SIG-M5 treated with dmso at 0.1 percent for 504 hours (cell line): ENCODE measurements around the gene IRF3.
"Not testable (repeated sequence)": the region's sequence is repeated elsewhere in the genome, so short reads cannot be mapped to it uniquely, and the experiment has no call there.

ENCODE experiments used
- DNase-seq: peaks from one replicate; lab custom pipeline; 2025; ENCODE audit not compliant: unreplicated experiment; lab: John Stamatoyannopoulos, UW

IRF3 gene

DNA sequence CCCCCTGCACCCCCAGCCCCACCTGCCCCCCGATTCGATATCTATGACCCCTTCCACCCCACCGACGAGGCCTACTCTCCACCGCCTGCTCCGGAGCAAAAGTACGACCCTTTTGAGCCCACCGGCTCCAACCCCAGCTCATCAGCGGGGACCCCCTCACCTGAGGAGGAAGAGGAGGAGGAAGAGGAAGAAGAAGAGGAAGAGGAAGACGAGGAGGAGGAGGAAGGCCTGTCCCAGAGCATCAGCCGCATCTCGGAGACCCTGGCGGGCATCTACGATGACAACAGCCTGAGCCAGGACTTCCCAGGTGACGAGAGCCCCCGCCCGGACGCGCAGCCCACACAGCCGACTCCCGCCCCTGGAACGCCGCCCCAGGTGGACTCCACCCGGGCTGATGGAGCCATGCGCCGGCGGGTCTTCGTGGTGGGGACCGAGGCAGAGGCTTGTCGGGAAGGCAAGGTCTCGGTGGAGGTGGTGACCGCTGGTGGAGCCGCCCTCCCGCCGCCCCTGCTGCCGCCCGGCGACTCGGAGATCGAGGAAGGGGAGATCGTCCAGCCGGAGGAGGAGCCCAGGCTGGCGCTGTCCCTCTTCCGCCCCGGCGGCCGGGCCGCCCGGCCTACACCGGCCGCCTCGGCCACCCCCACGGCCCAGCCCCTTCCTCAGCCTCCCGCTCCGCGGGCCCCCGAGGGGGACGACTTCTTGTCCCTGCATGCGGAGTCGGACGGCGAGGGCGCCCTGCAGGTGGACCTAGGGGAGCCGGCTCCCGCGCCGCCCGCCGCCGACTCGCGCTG lies 14.4 kb downstream of the IRF3 start:
- no peak for DNase-seq

- no peak for DNase-seq
Observed at GRCh38 chr19:49646586-49646985, 19.1 kb downstream of the IRF3 start.

- DNase-seq, result no peak
Observed at GRCh38 chr19:49645995-49646394, 19.7 kb downstream of the IRF3 start.

GRCh38 chr19:49645592-49645991 lies 20.1 kb downstream of the IRF3 start:
- DNase-seq, result no peak

GRCh38 chr19:49643466-49643865 lies 22.2 kb downstream of the IRF3 start:
- no peak for DNase-seq

- no peak for DNase-seq
Observed at GRCh38 chr19:49642492-49643035, 23.1 kb downstream of the IRF3 start.

- peak; percentile 98 for DNase-seq
Observed at GRCh38 chr19:49641688-49642491, 23.8 kb downstream of the IRF3 start, which contains the start of gene SCAF1. Gene SCAF1 (plus strand): TSS chr19:49642209. CDS start chr19:49645027, 2,818 bp downstream.

DNA sequence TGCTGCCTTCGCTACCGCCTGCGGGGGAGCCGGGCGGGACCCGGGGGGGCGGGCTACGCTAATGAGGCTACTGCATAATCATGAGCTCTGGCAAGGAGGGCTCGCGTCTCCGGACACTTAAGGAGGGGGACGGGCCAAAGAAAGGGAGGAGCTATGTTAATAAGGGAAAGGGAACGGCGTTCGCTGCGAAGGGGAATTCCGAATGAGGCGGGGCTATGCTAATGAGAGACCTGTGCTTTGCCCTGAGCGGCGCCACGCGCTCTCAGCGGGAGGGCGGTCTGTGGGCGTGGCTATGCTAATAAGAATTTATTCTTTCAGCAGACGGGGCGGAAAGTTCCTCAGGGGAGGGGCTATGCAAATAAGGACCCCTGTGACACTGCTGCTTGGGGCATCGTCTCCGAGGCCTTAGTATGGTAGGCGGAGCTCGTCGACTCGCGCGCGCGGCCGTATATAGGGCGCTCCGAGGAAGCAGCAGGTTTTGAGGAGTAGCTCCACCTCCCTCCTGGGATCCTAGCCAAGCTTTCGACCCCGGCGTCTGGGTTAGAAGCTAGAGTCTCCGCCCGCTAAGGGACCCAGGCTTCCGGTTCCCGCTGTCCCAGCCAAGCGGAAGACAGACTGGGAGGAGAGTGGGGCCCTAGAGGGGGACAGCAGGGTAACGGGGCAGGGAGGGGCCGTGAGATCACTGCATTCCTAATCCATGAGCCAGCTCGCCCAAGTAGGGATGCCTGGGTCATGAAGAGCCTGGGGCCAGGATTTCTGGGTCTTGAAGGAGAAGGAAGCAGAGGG lies 25.4 kb downstream of the IRF3 start, which contains the start of gene RRAS:
RRAS (minus strand) TSS at position 31 of the 786 bp plus-strand sequence. CDS start 45 bp downstream, outside the sequence.
- DNase-seq, result peak; percentile 100

- DNase-seq, result no peak
Observed at GRCh38 chr19:49639401-49640112, 26.1 kb downstream of the IRF3 start.

GRCh38 chr19:49637821-49638738 lies 27.6 kb downstream of the IRF3 start:
- DNase-seq, result peak; percentile 19

DNA sequence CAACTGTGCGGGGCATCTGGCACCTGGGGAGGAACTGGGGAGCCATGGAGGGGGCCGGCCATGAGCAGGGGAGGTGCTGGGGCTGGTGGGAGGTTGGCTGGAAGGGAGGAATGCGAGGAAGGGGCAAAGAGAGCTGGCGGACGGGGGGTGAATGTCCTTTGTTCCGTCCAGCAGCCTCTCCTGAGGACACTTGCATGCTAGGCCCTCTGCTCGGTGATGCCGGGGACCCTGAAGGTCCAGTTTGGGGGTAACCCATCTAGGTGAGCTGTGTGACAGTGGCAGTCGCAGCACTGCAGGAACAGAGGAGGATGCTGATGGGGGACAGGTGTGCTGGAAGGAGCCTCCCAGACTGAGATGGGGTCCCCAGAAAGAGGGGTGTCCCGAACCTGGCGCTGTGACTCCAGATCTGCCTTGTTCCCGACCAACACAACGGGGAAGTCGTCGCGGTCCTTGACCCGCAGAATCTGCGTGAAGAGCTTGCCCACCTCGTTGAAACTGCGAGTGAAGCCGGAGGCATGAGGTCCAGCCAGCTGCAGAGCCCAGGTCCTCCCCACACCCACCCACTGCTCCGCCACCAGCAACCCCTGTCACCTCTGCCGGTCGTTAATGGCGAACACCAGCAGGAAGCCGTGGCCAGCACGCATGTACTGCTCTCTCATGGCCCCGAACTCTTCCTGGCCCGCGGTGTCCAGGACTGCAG lies 29.3 kb downstream of the IRF3 start:
- no peak for DNase-seq

- no peak for DNase-seq
Observed at GRCh38 chr19:49635530-49636232, 30.0 kb downstream of the IRF3 start.

DNA sequence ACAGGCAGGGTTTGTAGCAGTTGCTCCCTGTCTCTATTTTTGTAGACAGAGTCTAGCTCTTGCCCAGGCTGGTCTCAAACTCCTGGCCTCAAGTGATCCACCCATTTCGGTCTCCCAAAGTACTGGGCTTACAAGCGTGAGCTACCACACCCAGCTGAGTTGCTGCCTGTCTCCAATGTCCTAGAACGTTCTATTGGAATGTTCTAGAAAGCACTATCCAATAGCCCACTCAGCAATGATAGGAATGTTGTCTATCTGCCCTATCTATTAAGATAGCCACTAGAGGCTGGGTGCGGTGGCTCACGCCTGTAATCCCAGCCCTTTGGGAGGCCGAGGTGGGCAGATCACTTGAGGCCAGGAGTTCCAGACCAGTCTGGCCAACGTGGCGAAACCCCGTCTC lies 32.4 kb downstream of the IRF3 start:
- DNase-seq, result not testable (repeated sequence)

DNA sequence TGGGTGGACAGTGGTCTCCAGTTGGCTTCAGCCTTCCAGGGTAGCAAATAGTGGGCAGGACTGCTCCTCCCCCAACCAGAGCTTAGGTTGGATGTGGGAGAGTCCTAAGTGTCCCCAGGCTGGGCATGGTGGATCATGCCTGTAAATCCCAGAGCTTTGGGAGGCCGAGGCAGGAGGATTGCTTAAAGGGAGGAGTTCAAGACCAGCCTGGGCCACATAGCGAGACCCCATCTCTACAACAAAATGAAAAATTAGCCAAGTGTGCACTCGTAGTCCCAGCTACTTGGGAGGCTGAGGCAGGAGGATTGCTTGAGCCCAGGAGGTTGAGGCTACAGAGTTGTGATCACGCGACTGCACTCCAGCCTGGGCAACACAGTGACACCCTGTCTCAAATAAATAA lies 33.1 kb downstream of the IRF3 start:
- no peak for DNase-seq

- no peak for DNase-seq
Observed at GRCh38 chr19:49631610-49632192, 34.0 kb downstream of the IRF3 start.

DNA sequence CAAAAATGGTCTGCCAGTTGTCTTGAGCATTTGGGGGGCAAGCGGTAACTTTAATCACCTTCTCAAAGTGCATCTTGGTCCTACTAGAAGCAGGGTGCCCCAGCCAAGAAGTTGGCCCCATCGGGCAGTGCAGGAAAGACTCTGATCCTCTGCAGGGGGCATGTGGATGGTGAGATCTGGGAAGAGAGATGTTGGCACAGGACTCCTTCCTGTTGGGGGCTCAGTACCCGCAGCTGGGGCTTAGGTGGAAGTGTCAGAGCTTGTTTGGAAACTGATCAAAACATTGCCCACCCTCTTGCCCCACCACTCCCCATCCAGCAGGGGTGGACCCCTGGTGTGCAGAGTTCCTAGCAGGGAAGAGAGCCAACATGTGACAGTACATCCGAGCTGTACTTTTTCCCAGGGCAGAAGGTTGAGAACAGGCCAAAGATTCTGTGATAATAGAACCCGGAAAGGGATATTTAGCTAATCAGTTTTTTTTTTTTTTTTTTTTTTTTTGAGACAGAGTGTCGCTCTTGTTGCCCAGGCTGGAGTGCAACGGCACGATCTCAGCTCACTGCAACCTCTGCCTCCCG lies 34.6 kb downstream of the IRF3 start:
- no peak for DNase-seq

DNA sequence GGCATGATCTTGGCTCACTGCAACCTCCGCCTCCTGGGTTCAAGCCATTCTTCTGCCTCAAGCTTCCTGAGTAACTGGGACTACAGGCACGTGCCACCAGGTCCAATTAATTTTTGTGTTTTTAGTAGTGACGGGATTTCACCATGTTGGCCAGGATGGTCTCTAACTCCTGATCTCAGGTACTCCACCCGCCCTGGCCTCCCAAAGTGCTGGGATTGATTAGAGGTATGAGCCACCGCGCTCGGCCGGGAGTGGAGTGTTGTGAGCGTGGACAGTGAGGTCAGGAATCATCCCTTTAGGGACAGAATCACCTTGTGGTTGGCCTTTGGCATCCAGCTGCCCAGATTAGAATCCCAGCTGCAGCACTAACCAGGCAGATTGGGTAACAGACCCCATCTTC lies 36.0 kb downstream of the IRF3 start:
- DNase-seq, result no peak
